NCI-H226 (cell line): ENCODE results near the gene PLG.
"Not testable (repeated sequence)": the region's sequence is repeated elsewhere in the genome, so short reads cannot be mapped to it uniquely, and the experiment has no call there.

Source experiments
- DNase-seq: peaks from one replicate; pipeline ENCODE4 v3.0.0-alpha.2; 2015

Gene PLG

DNA sequence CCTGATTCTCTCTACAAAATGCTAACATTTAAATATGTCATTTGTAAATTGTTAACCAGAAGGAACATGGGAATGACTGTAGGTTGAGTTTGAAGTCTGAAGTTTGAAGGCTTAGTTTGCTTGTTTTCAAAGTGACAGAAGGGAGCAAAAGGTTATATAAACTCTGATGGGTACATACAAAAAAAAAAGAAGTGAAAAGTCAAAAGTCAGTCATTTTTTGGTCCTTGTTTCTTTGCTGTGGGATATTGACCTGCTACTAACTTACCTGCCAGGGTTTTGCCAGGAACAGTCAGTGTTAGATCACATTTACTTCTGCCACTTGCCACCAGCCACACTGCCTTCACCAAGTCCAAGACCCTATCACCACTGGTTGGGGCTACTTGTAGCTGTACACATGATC is 6.9 kb downstream of the PLG start:
- not testable (repeated sequence) for DNase-seq

DNA sequence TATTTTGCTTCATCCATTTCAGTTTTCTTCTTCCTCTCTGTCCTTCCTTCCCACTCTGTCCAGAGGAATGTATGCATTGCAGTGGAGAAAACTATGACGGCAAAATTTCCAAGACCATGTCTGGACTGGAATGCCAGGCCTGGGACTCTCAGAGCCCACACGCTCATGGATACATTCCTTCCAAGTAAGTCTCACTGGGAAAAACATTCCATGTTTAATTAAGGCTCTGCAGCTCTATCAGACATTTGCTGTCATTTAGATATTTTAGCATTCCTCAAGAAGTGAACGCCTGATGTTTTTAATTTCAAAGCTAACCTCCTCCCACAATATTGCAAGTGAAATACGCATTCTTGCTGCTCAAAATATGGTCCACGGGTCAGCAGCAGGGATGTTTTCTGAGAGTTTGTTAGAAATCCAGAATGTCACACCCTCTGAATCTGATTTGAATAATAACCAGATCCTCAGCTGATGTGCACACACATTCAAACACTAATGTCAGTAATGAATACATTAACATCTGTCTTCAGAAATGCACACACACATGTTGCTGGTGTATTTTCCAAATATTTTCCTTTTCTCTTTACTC is 12.8 kb downstream of the PLG start:
- DNase-seq = no peak

DNA sequence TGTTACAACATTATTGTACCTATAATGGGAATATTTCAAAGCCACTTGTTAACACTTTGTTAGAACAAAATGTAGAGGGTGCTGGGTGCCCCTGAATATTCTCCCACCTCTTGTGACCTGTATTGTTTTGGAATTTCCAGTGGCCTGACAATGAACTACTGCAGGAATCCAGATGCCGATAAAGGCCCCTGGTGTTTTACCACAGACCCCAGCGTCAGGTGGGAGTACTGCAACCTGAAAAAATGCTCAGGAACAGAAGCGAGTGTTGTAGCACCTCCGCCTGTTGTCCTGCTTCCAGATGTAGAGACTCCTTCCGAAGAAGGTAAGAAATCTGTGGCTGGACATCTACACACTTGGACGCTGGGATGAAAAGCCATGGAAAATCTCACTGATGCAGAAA is 28.9 kb downstream of the PLG start:
- DNase-seq = no peak

DNA sequence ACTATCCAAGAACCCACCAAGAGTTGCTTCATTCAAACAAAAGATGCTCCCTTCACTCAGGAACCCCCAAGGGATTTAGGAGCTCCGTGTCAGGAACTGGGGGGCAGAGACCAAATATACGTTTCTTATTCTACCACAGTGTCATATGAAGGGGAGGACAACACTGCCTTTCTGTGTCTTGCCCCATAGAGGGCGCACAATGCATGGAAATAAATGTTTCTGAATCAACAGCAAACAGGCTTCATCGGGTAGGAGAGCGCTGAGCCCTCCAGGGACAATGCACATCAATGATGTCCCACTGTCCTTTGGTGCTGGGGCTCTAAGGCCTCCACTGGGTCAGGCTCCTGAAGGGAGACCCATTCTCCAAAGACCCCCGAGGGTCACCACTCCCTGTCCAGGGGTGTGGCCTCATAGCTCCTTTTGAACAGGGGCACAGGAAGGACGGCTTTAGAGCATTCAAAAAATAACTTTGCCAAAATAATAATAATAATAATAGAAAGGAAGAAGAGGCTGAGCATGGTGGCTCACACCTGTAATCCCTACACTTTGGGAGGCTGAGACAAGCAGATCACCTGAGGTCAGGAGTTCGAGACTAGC is 31.1 kb downstream of the PLG start:
- DNase-seq = peak; percentile 6

DNA sequence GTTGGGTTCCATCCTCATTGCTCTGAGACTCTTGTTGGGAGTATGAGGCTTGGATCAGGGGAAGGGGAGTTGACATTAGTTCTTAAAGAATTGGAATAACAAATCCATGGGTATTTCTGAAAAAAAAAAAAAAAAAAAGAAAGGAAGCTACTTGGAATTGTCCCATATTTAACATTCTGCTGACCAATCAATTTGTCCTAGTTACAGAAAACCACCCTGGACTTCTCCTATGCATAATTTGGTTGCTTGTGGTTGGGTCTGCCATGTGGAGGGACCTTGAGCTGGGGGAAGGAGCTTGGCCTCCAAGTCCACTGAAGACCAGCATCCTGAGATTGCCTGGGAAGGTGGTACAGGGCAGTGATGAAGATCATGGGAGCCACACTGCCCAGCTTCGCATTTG is 32.6 kb downstream of the PLG start:
- DNase-seq = no peak

DNA sequence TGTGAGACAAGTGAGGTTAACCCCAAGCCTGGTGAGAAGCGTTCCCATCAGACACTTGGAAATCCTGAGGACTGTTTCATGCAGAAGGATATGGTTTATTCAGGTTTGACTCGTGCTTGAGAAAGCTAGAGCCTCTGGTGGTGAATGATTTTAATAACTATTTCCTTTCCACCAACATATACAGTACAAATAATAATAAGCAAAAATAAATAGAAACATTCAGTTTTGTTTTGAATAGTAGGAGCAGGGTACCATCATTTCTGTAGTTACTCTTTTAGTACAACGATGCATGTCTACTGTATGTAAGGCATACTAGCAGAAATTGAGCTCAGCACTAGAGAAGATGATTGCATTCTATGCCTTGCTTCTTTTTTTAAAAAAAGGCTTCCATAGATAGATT is 33.5 kb downstream of the PLG start:
- DNase-seq = no peak

DNA sequence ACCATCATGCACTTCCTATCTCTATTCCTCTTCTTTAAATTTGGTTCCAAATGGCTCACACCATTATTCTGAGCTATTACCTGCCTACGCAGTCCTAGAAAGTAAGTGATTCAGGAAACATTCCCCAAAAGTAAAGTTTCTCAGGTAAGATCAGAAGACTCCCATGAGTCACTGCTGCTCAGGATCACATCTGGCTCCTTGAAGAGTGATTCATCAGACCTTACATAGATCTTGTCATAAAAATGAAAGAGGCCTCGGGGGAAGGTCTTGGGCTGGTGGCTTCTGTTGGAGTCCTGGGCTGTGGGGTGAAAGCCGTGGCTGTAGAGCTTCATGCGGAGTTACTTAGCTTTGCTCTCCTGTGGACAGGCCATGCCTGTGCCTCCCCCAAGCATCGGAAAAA is 35.9 kb downstream of the PLG start:
- DNase-seq = no peak

DNA sequence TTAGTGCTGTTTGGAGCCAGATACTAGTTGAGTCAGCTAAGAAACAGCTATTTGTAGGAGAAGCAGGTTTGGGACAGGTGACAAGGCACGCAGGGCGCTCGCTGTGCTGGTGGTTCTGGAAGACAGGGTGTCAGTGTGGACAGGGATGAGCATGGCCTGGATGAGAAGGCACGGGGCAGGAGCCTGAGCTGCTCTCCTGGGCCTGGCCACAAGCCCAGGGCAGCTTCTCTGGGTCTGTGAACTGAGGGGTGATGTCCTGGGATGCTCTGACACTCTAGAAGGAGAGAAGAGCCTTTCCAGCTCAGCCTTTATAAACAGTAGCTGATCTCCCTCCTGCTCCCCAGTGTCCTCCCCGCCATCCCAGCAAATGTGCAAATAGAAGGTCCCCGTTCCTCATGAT is 37.9 kb downstream of the PLG start:
- no peak for DNase-seq

DNA sequence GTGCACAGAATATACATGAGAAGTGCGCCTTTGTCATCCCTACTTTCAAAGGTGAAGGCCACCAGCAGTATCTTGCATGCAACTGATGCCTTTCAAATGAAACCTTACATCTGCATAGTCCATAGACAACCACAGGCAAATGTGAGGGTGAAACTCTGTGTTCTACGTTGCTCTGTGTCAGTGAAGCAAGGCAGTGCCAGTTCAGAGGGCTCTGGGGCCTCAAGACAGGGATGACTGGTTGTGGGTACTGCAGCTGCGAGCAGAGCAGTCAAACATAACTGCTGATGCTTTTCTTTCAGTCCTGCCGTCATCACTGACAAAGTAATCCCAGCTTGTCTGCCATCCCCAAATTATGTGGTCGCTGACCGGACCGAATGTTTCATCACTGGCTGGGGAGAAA is 39.0 kb downstream of the PLG start:
- not testable (repeated sequence) for DNase-seq

DNA sequence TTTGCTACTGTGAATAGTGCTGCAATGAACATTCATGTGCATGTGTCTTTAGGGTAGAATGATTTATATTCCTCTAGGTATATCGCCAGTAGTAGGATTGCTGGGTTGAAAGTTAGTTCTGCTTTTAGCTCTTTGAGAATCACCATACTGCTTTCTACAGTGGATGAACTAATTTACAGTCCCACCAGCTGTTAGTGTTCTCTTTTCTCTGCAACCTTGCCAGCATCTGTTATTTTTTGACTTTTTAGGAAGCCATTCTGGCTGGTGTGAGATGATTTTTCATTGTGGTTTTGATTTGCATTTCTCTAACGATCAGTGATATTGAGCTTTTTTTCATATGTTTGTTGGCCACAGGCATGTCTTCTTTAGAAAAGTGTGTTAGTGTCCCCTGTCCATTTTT is 40.0 kb downstream of the PLG start:
- no peak for DNase-seq

DNA sequence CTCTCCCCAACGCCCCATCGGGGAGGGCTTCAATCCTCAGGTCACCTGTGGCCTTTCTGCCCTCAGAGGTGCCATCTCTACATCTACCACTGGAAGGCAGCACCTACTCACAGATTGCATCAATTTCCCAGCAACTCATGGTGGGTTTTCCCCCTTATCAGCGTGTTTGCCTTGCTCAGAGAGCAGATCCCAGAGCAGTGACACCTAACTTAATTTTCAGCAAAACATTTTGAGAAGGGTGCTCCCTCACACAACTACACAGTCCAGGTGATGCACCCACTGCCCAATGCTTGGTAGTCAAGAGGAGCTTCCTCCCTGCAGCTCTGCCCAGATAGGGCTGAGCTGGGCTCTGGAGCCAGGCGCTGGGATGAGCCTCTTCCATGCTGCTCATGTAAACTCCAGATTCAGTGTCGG is 48.2 kb downstream of the PLG start:
- no peak for DNase-seq

DNA sequence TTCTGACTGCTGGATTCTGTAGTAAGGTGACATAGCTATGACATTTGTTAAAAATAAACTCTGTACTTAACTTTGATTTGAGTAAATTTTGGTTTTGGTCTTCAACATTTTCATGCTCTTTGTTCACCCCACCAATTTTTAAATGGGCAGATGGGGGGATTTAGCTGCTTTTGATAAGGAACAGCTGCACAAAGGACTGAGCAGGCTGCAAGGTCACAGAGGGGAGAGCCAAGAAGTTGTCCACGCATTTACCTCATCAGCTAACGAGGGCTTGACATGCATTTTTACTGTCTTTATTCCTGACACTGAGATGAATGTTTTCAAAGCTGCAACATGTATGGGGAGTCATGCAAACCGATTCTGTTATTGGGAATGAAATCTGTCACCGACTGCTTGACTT is 51.2 kb downstream of the PLG start:
- DNase-seq = not testable (repeated sequence)

DNA sequence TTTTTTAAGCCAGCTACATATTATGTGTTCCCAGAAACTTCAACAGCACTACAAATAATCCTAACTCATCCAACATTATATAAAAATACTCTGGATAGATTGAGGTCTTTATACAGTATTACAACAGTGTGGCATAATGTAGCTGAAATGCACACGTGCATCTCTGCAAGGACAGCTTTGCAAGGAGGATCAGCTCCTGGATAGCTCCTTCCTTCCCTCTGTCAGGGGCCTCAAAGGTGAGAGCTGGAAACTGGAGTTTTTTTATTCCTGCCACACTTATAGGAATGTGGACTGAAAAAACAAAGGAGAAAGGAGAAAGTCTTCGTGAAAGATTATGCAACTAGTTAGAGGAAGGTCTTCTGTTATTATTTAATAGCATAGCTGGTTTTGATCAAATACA is 53.1 kb downstream of the PLG start:
- DNase-seq = no peak

DNA sequence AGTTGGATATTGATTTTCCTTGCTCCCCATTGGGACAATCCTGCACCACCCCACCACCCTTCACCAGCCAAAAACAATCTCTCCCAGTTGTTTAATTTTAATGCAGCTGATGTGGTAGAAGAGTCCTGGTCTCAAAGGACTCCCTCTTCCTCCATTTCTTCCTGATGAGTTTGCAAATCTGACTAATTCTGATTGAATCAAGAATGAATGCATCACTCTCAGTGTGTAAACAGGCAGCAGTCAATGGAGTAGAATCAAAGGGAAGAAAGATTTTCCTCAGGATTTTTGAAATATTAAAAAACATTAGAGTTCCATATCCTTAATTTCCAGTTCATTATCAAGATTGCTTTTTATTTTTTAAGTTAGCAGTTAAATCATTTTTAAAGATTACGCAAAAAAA is 54.0 kb downstream of the PLG start:
- DNase-seq = no peak

DNA sequence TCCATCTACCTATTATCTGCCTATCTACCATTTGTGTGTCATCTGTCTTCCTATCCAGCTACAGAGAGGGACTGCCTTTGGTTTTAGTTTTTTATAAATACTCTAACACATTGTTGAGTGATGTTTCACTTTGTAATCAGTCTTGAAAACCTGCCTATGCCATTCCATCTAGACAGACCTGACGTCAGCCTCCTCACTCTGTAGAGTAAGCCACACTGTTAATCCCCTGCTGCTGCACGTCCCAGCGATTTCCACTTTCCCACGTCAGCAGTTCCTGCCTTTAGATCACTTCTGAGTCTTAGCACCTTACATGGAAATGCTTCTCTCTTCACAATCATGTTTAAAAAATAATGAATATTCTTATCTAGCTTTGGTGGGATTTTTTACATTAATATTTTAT is 54.8 kb downstream of the PLG start:
- DNase-seq = no peak

DNA sequence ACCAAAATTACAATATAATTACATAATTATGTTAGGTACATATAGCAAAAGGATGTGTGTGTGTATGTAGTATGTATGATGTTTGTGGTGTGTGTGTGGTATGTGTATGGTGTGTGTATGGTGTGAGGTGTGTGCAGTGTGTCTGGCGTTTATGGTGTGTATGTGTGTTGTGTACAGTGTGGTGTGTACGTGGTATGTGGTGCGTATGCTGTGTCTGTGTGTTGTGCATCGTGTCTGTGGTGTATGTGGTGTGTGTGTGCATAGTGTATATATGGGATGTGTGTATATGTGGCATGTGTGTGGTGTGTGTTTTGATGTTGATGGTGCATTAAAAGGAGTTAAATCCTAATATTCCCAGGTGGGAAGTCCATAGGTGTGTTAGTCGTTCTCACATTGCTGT is 62.8 kb downstream of the PLG start:
- no peak for DNase-seq

DNA sequence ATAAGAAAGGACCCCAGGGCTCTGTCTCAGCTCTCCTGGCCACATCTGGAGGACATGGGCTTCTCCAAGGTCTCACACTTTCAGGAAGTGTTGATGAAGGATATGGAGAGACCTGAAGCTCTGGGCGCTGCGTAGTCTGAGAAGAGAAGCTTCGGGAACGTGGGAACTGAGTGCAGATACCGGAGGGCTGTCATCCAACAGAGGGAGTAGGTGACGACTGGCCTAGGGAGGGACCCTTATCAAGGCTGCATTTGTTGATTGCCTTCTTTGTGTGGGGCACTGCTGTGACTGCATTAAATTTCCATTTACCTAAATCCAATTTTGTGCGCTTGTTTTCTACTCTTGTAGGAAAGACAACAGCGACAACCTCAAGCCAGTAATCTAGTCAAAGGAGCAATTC is 63.4 kb downstream of the PLG start:
- DNase-seq = no peak

DNA sequence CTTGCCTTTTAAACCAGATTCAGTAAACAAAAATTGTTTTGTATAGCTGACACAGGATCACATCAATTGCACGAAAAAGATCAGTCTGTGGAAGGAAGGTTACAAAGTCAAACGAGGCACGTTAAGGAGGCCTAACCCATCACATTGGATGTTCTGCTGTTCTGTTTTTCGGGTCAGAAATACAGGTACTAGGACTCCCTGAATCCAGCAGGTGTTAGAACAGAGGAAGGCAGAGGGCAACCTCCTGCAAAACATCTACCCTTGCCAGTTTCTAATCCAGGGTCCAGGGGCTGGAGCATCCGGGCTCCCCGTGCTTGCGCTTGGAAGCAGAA is 64.6 kb downstream of the PLG start:
- no peak for DNase-seq

DNA sequence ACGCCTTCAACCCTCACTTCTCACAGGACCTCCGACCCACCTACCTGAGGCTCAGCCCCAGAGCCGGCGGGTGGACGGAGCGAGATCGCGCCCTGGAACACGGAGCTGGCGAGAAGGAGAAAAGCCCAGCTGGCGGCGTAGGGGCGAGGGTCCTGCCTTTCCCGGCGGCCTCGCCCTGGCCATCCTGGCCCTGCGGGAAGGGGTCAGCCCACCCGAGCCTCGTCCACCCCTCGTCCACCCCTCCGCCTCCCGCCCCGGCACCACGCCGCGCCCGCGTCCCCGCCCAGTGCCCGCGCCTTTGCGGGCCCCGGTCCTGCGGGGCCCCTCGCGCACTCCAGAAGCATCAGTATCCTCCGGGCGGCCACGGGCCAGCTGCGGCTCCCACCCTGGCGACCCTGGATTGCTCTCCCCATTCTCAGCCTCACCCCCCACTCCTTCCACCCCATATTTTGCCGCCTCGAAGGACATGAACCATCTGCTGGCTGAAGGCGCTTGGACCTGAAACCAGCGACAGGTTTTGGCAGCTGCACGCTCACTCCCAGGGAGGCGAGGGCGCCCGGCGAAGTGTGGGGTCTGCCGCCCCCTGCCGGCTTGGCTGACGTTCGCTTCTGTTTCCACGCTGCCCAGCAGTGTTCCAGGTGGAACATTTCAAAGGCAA is 65.1 kb downstream of the PLG start:
- no peak for DNase-seq

DNA sequence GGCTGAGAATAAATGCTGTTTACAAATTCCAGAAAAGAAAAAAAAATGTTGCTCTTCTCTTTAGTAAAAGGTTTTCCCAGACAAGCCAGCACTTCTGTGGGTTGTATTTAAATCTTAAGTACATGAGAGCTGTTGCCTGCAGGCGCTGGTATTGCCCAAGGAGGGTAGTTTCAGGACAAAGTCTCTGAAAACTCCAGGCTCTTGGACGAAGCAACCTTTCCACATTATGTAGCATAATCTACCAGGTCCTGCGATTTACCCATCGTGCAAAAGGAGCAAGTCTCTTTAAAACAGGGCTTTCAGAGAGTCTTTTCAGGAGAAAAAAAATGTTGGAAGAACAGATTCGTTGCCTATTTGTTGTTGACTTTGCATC is 65.6 kb downstream of the PLG start:
- DNase-seq = no peak

DNA sequence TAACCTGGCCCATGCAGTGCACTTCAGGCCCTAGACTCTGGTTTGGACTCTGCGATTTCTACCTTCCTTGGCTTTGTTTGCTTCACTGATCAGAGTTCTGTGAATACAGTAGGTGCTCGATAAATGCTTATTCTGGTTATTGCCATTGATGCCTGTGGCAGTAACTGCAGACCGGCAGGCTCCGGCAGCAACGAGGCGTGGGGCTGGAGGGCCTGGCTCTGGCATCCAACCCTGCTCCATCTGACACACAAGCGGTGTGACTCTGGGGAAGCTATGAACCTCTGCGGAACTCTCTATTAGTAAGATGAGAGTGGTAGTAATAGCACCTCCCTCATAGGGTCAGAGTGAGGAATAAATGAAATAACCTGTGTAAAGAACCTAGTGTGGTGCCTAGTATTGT is 66.1 kb downstream of the PLG start:
- no peak for DNase-seq

DNA sequence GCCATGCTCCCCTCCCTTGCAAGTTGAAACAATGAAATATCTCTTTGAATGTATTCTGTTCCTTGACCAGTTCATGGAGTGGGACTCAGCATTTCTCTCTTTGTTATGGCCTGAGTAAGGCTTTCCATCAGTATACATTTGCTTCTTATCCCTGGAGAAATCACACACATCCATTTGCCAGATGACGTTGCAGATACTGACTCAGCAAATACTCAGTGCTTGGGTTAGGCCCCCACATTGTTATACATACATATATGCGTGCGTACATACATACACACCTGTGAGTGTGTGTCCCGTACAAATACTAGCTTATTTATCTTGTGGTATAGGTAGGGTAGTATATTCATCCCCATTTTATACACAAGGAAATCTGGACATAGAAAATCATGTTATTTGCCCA is 72.4 kb downstream of the PLG start:
- no peak for DNase-seq

DNA sequence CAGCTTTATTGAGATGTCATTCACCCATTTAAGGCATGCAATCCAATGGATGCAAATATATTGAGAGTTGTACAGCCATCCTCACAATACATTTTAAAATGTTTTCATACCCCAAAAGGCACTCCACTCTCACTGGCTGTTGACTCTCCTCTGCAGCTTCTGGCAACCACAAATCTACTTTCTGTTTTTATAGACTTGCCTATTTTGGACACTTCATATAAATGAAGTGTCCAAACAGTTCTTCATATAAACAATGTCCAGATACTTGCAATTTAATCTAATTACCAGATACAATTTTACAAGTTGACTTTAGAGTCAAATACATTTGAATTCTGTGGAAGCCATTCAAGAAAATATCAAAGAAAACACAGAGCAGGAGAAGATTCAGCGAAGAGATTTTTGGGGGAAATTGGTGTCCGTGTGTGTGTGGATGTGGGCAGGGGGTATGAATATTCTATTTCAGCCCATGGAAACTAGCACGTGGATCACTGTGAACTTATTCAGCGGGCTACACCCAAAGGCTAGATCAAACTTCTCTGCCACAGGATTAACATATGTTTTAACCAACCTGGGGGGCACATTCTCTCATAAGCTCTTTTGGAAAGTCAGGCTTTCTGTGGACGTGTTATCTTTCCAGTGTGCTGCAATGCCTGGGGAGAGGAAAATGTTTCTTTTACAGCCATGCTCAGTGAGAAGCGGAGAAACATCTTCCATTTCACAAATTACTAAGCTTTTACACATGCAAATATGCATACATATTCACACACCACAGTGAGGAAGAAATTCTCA is 73.9 kb downstream of the PLG start:
- no peak for DNase-seq

DNA sequence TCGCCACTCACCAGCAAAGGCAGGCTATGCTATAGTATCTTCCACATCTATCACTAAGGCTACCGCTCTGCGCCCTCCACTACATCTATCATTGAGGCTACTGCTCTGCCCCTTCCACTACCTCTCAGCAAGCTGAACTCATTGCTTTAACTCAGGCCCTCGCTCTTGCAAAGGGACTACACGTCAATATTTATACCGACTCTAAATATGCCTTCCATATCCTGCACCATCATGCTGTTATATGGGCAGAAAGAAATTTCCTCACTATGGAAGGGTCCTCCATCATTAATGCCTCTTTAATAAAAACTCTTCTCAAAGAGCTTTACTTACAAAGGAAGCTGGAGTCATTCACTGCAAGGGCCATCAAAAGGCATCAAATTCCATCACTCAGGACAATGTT is 77.1 kb downstream of the PLG start:
- not testable (repeated sequence) for DNase-seq
